Subcutaneous adipose tissue (tissue), 4 donors: ENCODE measurements around the gene OR4F6. TPM values are rescaled to one million over a fixed set of nuclear protein-coding genes. Genes with fewer than 3 reads are reported as not detected.

ENCODE experiments used
- CTCF ChIP-seq: fragments of 450-650 bp; IDR thresholded peaks from one replicate; pipeline ENCODE4 v1.5.1; 2016; ENCODE audit warnings: low read depth, mild to moderate bottlenecking, control low read depth, antibody characterized with exemption, moderate library complexity
- total RNA-seq, 4 donors: library from RNA; depleted of rRNA; stranded (reverse); fragments of >200 nt; gene quantifications; one replicate each; pipeline ENCODE4 v1.1.0, GENCODE V29; 2016

OR4F6 gene
- total RNA-seq, 4 donors from 2014 or later: not detected

- no peak for TF ChIP-seq CTCF
Observed at GRCh38 chr15:101807345-101807945, 4.1 kb downstream of the OR4F6 start.

- no peak for TF ChIP-seq CTCF
Observed at GRCh38 chr15:101808201-101808600, 4.9 kb downstream of the OR4F6 start.

GRCh38 chr15:101810456-101810855 is 7.1 kb downstream of the OR4F6 start:
- TF ChIP-seq CTCF: no peak

GRCh38 chr15:101810876-101811275 is 7.6 kb downstream of the OR4F6 start:
- TF ChIP-seq CTCF: no peak

- TF ChIP-seq CTCF: no peak
Observed at GRCh38 chr15:101811902-101812301, 8.6 kb downstream of the OR4F6 start, which contains the start of gene OR4F15. OR4F15 (plus strand) TSS chr15:101812202; CDS start chr15:101818187, 5,985 bp downstream.

- TF ChIP-seq CTCF: no peak
Observed at GRCh38 chr15:101813803-101814534, 10.7 kb downstream of the OR4F6 start.

- no peak for TF ChIP-seq CTCF
Observed at GRCh38 chr15:101820781-101821180, 17.5 kb downstream of the OR4F6 start.
